ENCODE measurements around the gene PANK4.

DNA sequence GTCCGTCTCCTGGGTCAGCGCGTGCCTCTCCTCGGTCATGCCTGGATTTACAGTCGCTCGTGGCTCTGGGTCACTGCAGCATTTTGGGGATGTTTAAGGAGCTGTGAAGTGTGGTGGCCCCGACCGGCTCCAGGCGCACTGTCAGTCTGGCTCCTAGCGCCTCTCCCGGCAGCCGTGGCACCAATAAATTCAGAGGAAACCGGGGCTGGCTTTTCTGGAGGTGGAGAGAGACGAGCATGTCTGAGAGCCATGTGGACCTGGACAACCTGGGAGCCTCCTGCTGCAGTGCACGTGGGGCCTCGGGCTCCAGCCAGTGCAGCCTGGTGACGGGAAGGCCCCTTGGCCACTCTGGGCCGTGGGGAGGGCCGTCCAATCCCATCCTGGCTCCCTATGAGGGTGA lies 33.2 kb downstream of the PANK4 start:
- TF ChIP-seq RAD21 (IDR thresholded peaks at IDR 0.05) (no peak), CTCF (IDR thresholded peaks at IDR 0.05; ENCODE audit: low read depth, low read length, missing input control) (no peak), RXRA (IDR thresholded peaks at IDR 0.05) (no peak), REST (IDR thresholded peaks at IDR 0.05) (no peak)
- TF ChIP-seq, protein P1, sequence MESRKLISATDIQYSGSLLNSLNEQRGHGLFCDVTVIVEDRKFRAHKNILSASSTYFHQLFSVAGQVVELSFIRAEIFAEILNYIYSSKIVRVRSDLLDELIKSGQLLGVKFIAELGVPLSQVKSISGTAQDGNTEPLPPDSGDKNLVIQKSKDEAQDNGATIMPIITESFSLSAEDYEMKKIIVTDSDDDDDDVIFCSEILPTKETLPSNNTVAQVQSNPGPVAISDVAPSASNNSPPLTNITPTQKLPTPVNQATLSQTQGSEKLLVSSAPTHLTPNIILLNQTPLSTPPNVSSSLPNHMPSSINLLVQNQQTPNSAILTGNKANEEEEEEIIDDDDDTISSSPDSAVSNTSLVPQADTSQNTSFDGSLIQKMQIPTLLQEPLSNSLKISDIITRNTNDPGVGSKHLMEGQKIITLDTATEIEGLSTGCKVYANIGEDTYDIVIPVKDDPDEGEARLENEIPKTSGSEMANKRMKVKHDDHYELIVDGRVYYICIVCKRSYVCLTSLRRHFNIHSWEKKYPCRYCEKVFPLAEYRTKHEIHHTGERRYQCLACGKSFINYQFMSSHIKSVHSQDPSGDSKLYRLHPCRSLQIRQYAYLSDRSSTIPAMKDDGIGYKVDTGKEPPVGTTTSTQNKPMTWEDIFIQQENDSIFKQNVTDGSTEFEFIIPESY (IDR thresholded peaks at IDR 0.05): no peak

Data from liver (tissue), 3 donors.